LNCaP clone FGC (cell line): ENCODE measurements around the gene IL17REL.
A peak's percentile ranks its signal among the peaks of the same experiment; 100 is the strongest.

Source experiments
- DNase-seq: peaks from one replicate; pipeline ENCODE4 v3.0.0-alpha.2; 2011; ENCODE audit warnings: low read depth
- H3K4me3 ChIP-seq: 2 replicates; pipeline ENCODE4 v1.5.1; 2011; ENCODE audit warnings: mild to moderate bottlenecking, low read depth, low read length, control low read depth
- CTCF ChIP-seq: IDR thresholded peaks from 2 replicates; pipeline ENCODE4 v1.5.1; 2012; ENCODE audit warnings: mild to moderate bottlenecking; ENCODE audit not compliant: control insufficient read depth, insufficient read depth; ENCODE audit errors: extremely low read depth

Gene IL17REL

GRCh38 chr22:49951678-49951985 is 60.9 kb downstream of the IL17REL start:
- no peak overlapping the region for H3K4me3 ChIP-seq
- TF ChIP-seq CTCF = no peak
- DNase-seq = no peak

GRCh38 chr22:49951000-49951677 is 61.4 kb downstream of the IL17REL start:
- no peak for TF ChIP-seq CTCF
- no peak overlapping the region for H3K4me3 ChIP-seq
- peak; percentile 93 for DNase-seq

GRCh38 chr22:49950396-49950994 is 62.1 kb downstream of the IL17REL start:
- DNase-seq = no peak
- no peak for TF ChIP-seq CTCF
- H3K4me3 ChIP-seq = no peak overlapping the region

GRCh38 chr22:49949914-49950292 is 62.7 kb downstream of the IL17REL start:
- TF ChIP-seq CTCF = no peak
- no peak overlapping the region for H3K4me3 ChIP-seq
- no peak for DNase-seq

GRCh38 chr22:49948958-49949913 is 63.3 kb downstream of the IL17REL start:
- TF ChIP-seq CTCF = no peak
- peak; percentile 91 for DNase-seq
- H3K4me3 ChIP-seq = peak overlapping the region; percentile 30

GRCh38 chr22:49948116-49948957 is 64.2 kb downstream of the IL17REL start:
- DNase-seq = no peak
- peak overlapping the region; percentile 30 for H3K4me3 ChIP-seq
- TF ChIP-seq CTCF = no peak
